ENCODE measurements around the gene TRIM29.
"Not testable (repeated sequence)": the region's sequence is repeated elsewhere in the genome, so short reads cannot be mapped to it uniquely, and the experiment has no call there.

Gene TRIM29

GRCh38 chr11:120151536-120151935 is 13.6 kb upstream of the TRIM29 start:
- no peak for TF ChIP-seq CTCF (IDR thresholded peaks at IDR 0.05; ENCODE audit: insufficient read depth, low read depth, low read length, missing control alignments)
- DNase-seq (ENCODE audit: low read depth): no peak
- no peak overlapping the region for H3K4me3 ChIP-seq (ENCODE audit: low read length)

- peak; percentile 72 for DNase-seq (ENCODE audit: low read depth)
- TF ChIP-seq CTCF (IDR thresholded peaks at IDR 0.05; ENCODE audit: insufficient read depth, low read depth, low read length, missing control alignments): no peak
- no peak overlapping the region for H3K4me3 ChIP-seq (ENCODE audit: low read length)
Observed at GRCh38 chr11:120149246-120149645, 11.3 kb upstream of the TRIM29 start.

DNA sequence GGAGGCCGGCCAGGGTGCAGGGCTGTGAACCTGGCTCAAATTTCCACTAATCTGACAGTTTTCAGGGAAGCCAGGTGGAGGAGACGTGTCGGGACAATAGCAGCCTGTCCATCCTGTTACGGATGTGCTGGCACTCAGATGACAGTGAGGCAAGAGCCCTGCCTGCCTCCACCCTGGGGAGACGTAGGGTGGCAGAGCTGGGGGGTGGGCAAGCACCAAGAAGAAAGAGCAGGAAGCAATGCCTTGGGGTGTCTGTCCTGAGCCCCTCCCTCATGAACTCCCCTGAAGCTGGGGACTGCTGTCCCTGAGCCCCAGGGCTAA is 10.0 kb upstream of the TRIM29 start:
- peak; percentile 66 for DNase-seq (ENCODE audit: low read depth)
- no peak for TF ChIP-seq CTCF (IDR thresholded peaks at IDR 0.05; ENCODE audit: insufficient read depth, low read depth, low read length, missing control alignments)

GRCh38 chr11:120147094-120147949 is 9.4 kb upstream of the TRIM29 start:
- TF ChIP-seq CTCF (IDR thresholded peaks at IDR 0.05; ENCODE audit: insufficient read depth, low read depth, low read length, missing control alignments): no peak

More for the DNA sequence above, 10.0 kb upstream of the TRIM29 start:
- peak overlapping the region; percentile 10 for H3K4me3 ChIP-seq (ENCODE audit: low read length)

DNA sequence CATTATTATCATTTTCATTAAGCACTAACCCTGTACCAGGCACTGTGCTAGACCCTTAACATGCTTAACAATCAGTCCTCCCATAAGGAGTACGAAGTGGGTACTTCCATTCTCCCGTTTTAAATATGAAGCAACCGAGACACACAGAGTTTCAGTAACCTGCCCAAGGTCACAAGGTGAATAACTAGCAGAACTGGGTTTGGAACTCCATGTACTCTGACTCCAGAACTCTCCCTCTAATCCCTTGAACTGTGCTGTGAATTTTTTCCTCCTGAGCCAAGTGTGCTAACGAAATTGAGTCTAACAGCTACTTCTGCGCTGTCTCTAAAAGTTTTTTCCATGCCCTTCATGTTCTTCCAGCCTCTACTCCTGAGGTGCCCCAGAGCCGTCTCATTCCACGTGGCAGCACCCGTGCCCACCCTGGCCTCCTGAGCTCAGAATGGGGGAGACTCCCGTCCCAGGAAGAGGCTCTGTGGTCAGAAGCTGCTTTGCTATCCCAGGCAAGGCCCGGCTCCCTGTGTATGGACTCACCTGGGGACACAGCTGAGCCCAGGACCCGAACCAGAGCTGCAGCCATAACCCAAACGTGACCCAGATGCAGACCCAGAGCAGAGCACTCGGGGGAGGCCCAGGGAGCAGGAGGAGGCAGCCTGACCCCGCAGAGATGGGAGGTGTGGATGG is 8.6 kb upstream of the TRIM29 start:
- no peak for TF ChIP-seq CTCF (IDR thresholded peaks at IDR 0.05; ENCODE audit: insufficient read depth, low read depth, low read length, missing control alignments)
- DNase-seq (ENCODE audit: low read depth): no peak
- no peak overlapping the region for H3K4me3 ChIP-seq (ENCODE audit: low read length)

More at GRCh38 chr11:120147094-120147949, 9.4 kb upstream of the TRIM29 start:
- H3K4me3 ChIP-seq (ENCODE audit: low read length): peak overlapping the region; percentile 10
- no peak for DNase-seq (ENCODE audit: low read depth)

- no peak for DNase-seq (ENCODE audit: low read depth)
- no peak overlapping the region for H3K4me3 ChIP-seq (ENCODE audit: low read length)
- TF ChIP-seq CTCF (IDR thresholded peaks at IDR 0.05; ENCODE audit: insufficient read depth, low read depth, low read length, missing control alignments): no peak
Observed at GRCh38 chr11:120144501-120144900, 6.6 kb upstream of the TRIM29 start.

DNA sequence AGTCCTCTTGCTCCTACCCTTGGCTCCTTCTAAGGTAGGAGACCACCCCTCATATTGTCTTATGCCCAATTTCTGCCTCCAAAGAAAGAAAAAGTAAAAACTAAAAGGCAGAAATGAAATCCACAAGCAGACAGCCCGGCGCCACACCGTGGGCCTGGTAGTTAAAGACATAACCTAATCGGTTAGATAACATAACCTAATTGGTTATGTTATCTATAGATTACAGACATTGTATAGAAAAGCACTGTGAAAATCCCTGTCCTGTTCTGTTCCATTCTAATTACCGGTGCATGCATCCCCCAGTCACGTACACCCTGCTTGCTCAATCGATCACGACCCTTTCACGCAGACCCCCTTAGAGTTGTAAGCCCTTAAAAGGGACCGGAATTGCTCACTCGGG is 5.6 kb upstream of the TRIM29 start:
- DNase-seq (ENCODE audit: low read depth); H3K4me3 ChIP-seq (ENCODE audit: low read length): not testable (repeated sequence)
